Keratinocyte (primary cell): ENCODE data around the gene AAMDC. TPM values are rescaled to one million over a fixed set of nuclear protein-coding genes. Genes with fewer than 3 reads are reported as not detected.

ENCODE experiments used
- DNase-seq: peaks from one replicate; pipeline ENCODE4 v3.0.0-alpha.2; 2011; ENCODE audit warnings: low read depth, missing footprints, low spot score
- FAIRE-seq: peaks from 2 replicates; lab custom pipeline; 2011; peaks lifted over from hg19 to GRCh38; lab: Jason Lieb, UNC
- H2AFZ ChIP-seq: 2 replicates; pipeline ENCODE4 v1.6.0; 2012; ENCODE audit warnings: low read length, control low read depth, inconsistent platforms; ENCODE audit not compliant: control insufficient read depth
- H3K27ac ChIP-seq: 2 replicates; pipeline ENCODE4 v1.5.1; 2011; ENCODE audit warnings: low read length; ENCODE audit not compliant: control insufficient read depth, insufficient read depth
- H3K27me3 ChIP-seq: 3 replicates; pipeline ENCODE4 v1.6.0; 2011; ENCODE audit warnings: low read length; ENCODE audit not compliant: control insufficient read depth, insufficient read depth; ENCODE audit errors: extremely low read depth
- H3K36me3 ChIP-seq, 2 experiments: 2 replicates in 1 of 2; 3 replicates in 1 of 2; pipeline ENCODE4 v1.5.1; 2011; ENCODE audit warnings: low read length in 2 of 2, mild to moderate bottlenecking in 1 of 2; ENCODE audit not compliant: control insufficient read depth in 2 of 2, insufficient read depth in 2 of 2; ENCODE audit errors: extremely low read depth in 1 of 2
- H3K4me1 ChIP-seq: 3 replicates; pipeline ENCODE4 v1.5.1; 2011; ENCODE audit warnings: low read length; ENCODE audit not compliant: control insufficient read depth, insufficient read depth; ENCODE audit errors: extremely low read depth
- H3K4me2 ChIP-seq: 3 replicates; pipeline ENCODE4 v1.6.0; 2011; ENCODE audit warnings: low read depth, low read length; ENCODE audit not compliant: control insufficient read depth, insufficient read depth; ENCODE audit errors: extremely low read depth
- H3K4me3 ChIP-seq, 3 experiments: fragments of 200-600 bp in 1 of 3; sonication (generic) in 1 of 3; 2 replicates in 2 of 3; 3 replicates in 1 of 3; pipeline ENCODE4 v1.5.1; 2011 to 2016; ENCODE audit warnings: low read length in 3 of 3, mild to moderate bottlenecking in 3 of 3, control low read depth in 2 of 3, inconsistent platforms in 1 of 3, low read depth in 1 of 3, mixed read lengths in 1 of 3, mixed run types in 1 of 3, moderate library complexity in 1 of 3; ENCODE audit not compliant: control insufficient read depth in 2 of 3, insufficient read depth in 2 of 3; ENCODE audit errors: extremely low read depth in 1 of 3
- H3K79me2 ChIP-seq: 2 replicates; pipeline ENCODE4 v1.6.0; 2012; ENCODE audit warnings: low read length; ENCODE audit not compliant: control insufficient read depth, insufficient read depth
- H3K9ac ChIP-seq: 3 replicates; pipeline ENCODE4 v1.6.0; 2011; ENCODE audit warnings: low read length; ENCODE audit not compliant: control insufficient read depth, insufficient read depth; ENCODE audit errors: extremely low read depth
- H3K9me1 ChIP-seq: 3 replicates; pipeline ENCODE4 v1.6.0; 2011; ENCODE audit warnings: low read length; ENCODE audit not compliant: control insufficient read depth, insufficient read depth; ENCODE audit errors: extremely low read depth
- H3K9me3 ChIP-seq: 2 replicates; pipeline ENCODE4 v1.5.1; 2012; ENCODE audit warnings: low read depth, low read length; ENCODE audit not compliant: control insufficient read depth
- H4K20me1 ChIP-seq: 3 replicates; pipeline ENCODE4 v1.6.0; 2011; ENCODE audit warnings: low read length; ENCODE audit not compliant: control insufficient read depth, insufficient read depth; ENCODE audit errors: extremely low read depth
- CTCF ChIP-seq, 3 experiments: IDR thresholded peaks in 1 of 3; conservative IDR thresholded peaks in 1 of 3; optimal IDR thresholded peaks in 1 of 3; 2 replicates in 2 of 3; 3 replicates in 1 of 3; pipeline versions ENCODE3 to v1.5.1; 2011; ENCODE audit warnings: low read length in 3 of 3, mild to moderate bottlenecking in 3 of 3, moderate library complexity in 2 of 3, control low read depth in 1 of 3, inconsistent platforms in 1 of 3; ENCODE audit not compliant: insufficient read depth in 2 of 3; ENCODE audit errors: extremely low read depth in 1 of 3
- EZH2 ChIP-seq: IDR thresholded peaks from one replicate; pipeline ENCODE4 v1.6.1; 2012; ENCODE audit warnings: inconsistent platforms, mild to moderate bottlenecking, low read length, moderate library complexity
- dilution Hi-C: fragments of 300-500 bp; cut with MboI; formaldehyde crosslinking; loops from one replicate; pipeline ENCODE4 v1.7.0; 2020; ENCODE audit warnings: low sequenced_read_pairs; ENCODE audit not compliant: extremely low pct_ligation_motif_present
- polyA plus RNA-seq, 5 experiments: library from polyadenylated mRNA; depleted of rRNA in 3 of 5; stranded (reverse) in 3 of 5; stranded (forward) in 1 of 5; unstranded in 1 of 5; fragments of >200 nt; gene quantifications; 1 replicate in 1 of 5; 2 replicates in 3 of 5; 3 replicates in 1 of 5; pipeline versions ENCODE4 v1.2.1 to v1.2.3, GENCODE V29; 2011 to 2012; ENCODE audit warnings: missing spikeins in 2 of 5, low read depth in 1 of 5, low replicate concordance in 1 of 5

AAMDC gene
- polyA plus RNA-seq, 1 donor (not counting 4 experiments of a cell fraction or from before 2014, with no cell fraction given), result 22.4 TPM

- DNase-seq, result no peak
- TF ChIP-seq EZH2 (no peak), CTCF (optimal IDR thresholded peaks at IDR 0.05 in 1 of 3, IDR thresholded peaks at IDR 0.05 in 1 of 3, conservative IDR thresholded peaks at IDR 0.05 in 1 of 3; ENCODE audit: extremely low read depth in 1 of 3, insufficient read depth in 2 of 3, low read length in 3 of 3) (no peak)
These were observed 31.7 kb upstream of the AAMDC start for GRCh38 chr11:77789061-77789730.

GRCh38 chr11:77789731-77790476, 31.0 kb upstream of the AAMDC start:
- no peaks in the 10 kb centered on the region for H3K9me3 ChIP-seq
- H3K9me1 ChIP-seq, result no peaks in the 10 kb centered on the region
- H4K20me1 ChIP-seq, result no peaks in the 10 kb centered on the region
- H3K27ac ChIP-seq, result no peak overlapping the region
- no peak overlapping the region for H3K9ac ChIP-seq
- FAIRE-seq (no peak), DNase-seq (no peak)
- H3K4me3 ChIP-seq, result no peak overlapping the region
- no peaks in the 10 kb centered on the region for H3K36me3 ChIP-seq
- peaks cover 4% of the 10 kb centered on the region for H3K4me1 ChIP-seq
- dilution Hi-C loops, result no loop called here
- TF ChIP-seq CTCF (optimal IDR thresholded peaks at IDR 0.05 in 1 of 3, IDR thresholded peaks at IDR 0.05 in 1 of 3, conservative IDR thresholded peaks at IDR 0.05 in 1 of 3; ENCODE audit: extremely low read depth in 1 of 3, insufficient read depth in 2 of 3, low read length in 3 of 3) (no peak), EZH2 (no peak)
- no peak overlapping the region for H3K4me2 ChIP-seq
- no peaks in the 10 kb centered on the region for H3K27me3 ChIP-seq
- peaks cover 76% of the 10 kb centered on the region for H3K79me2 ChIP-seq
- no peak overlapping the region for H2AFZ ChIP-seq

More at GRCh38 chr11:77789061-77789730, 31.7 kb upstream of the AAMDC start:
- Histone ChIP-seq H4K20me1 (no peaks in the 10 kb centered on the region), H3K27me3 (no peaks in the 10 kb centered on the region), H3K9me1 (no peaks in the 10 kb centered on the region), H3K27ac (no peak overlapping the region), H3K4me3 (no peak overlapping the region), H3K4me1 (peaks cover 4% of the 10 kb centered on the region), H3K9me3 (no peaks in the 10 kb centered on the region), H3K36me3 (no peaks in the 10 kb centered on the region), H3K4me2 (no peak overlapping the region), H3K79me2 (peaks cover 76% of the 10 kb centered on the region), H3K9ac (no peak overlapping the region), H2AFZ (no peak overlapping the region)
- dilution Hi-C loops, result no loop called here
- FAIRE-seq, result no peak
